CD14-positive monocyte (primary cell): Measurements from ENCODE around the gene ZNF493. TPM values are rescaled to one million over a fixed set of nuclear protein-coding genes. Genes with fewer than 3 reads are reported as not detected.

Experiments used
- DNase-seq, 3 donors: peaks; one replicate each; pipeline ENCODE4 v3.0.0-alpha.2; 2011 to 2022
- H2AFZ ChIP-seq: 2 replicates; pipeline ENCODE4 v1.6.0; 2012; ENCODE audit warnings: mild to moderate bottlenecking, low read depth, low read length, inconsistent platforms; ENCODE audit not compliant: insufficient read depth, poor library complexity, severe bottlenecking
- H3K27ac ChIP-seq, 2 donors: 1 replicate in 1 of 2; 2 replicates in 1 of 2; pipeline ENCODE4 v1.5.1; 2012 to 2013; ENCODE audit warnings: low read length in 2 of 2, control low read depth in 1 of 2, inconsistent platforms in 1 of 2, low read depth in 1 of 2, mild to moderate bottlenecking in 1 of 2
- H3K27me3 ChIP-seq, 2 donors: one replicate each; pipeline versions ENCODE4 v1.6.0 to v1.6.1; 2011 to 2013; ENCODE audit warnings: low read length in 2 of 2; ENCODE audit not compliant: control insufficient read depth in 2 of 2, insufficient read depth in 2 of 2
- H3K36me3 ChIP-seq, 2 donors: replicated peaks in 1 of 2; 1 replicate in 1 of 2; 2 replicates in 1 of 2; pipeline versions ENCODE4 v1.5.1 to v1.6.1; 2012 to 2013; ENCODE audit warnings: low read length in 2 of 2, control low read depth in 1 of 2, inconsistent platforms in 1 of 2, mild to moderate bottlenecking in 1 of 2; ENCODE audit not compliant: insufficient read depth in 2 of 2, control insufficient read depth in 1 of 2
- H3K4me1 ChIP-seq, 2 donors: 1 replicate in 1 of 2; 2 replicates in 1 of 2; pipeline versions ENCODE4 v1.5.1 to v1.6.1; 2012 to 2013; ENCODE audit warnings: low read length in 2 of 2, control low read depth in 1 of 2, inconsistent platforms in 1 of 2, mild to moderate bottlenecking in 1 of 2, moderate library complexity in 1 of 2; ENCODE audit not compliant: insufficient read depth in 2 of 2, control insufficient read depth in 1 of 2
- H3K4me2 ChIP-seq: replicated peaks from 2 replicates; pipeline ENCODE3; 2012; ENCODE audit warnings: low read length, moderate library complexity, mild to moderate bottlenecking; ENCODE audit not compliant: poor library complexity, severe bottlenecking; ENCODE audit errors: extremely low read depth
- H3K4me3 ChIP-seq, 3 experiments: fragments of 200-600 bp in 1 of 3; sonication (generic) in 1 of 3; replicated peaks in 1 of 3; 1 replicate in 2 of 3; 2 replicates in 1 of 3; pipeline ENCODE4 v1.5.1; 2011 to 2013; ENCODE audit warnings: low read length in 3 of 3, mild to moderate bottlenecking in 3 of 3, control low read depth in 2 of 3, low read depth in 2 of 3, inconsistent platforms in 1 of 3, moderate library complexity in 1 of 3
- H3K79me2 ChIP-seq: 2 replicates; pipeline ENCODE4 v1.6.0; 2012; ENCODE audit warnings: mild to moderate bottlenecking, control low read depth, inconsistent platforms, low read length, moderate library complexity; ENCODE audit not compliant: insufficient read depth
- H3K9ac ChIP-seq: 2 replicates; pipeline ENCODE4 v1.6.0; 2017; ENCODE audit warnings: low read length, mild to moderate bottlenecking; ENCODE audit not compliant: insufficient read depth, poor library complexity, severe bottlenecking
- H3K9me3 ChIP-seq, 2 donors: replicated peaks in 1 of 2; 1 replicate in 1 of 2; 2 replicates in 1 of 2; pipeline versions ENCODE4 v1.5.1 to v1.6.1; 2012 to 2013; ENCODE audit warnings: low read length in 2 of 2, control low read depth in 1 of 2; ENCODE audit not compliant: control insufficient read depth in 1 of 2, insufficient read depth in 1 of 2
- H4K20me1 ChIP-seq: 2 replicates; pipeline ENCODE4 v1.6.0; 2012; ENCODE audit warnings: mild to moderate bottlenecking, low read length, control low read depth, moderate library complexity; ENCODE audit not compliant: insufficient read depth
- H3K27ac Mint-ChIP-seq, 7 donors: one replicate each; pipeline ENCODE4 v1.8.0; 2020; ENCODE audit warnings: mild to moderate bottlenecking in 7 of 7, mixed read lengths in 7 of 7, moderate library complexity in 6 of 7, inconsistent platforms in 2 of 7
- H3K27me3 Mint-ChIP-seq, 3 donors: one replicate each; pipeline ENCODE4 v1.8.0; 2021 to 2022; ENCODE audit warnings: low read depth in 3 of 3, mild to moderate bottlenecking in 3 of 3, mixed read lengths in 3 of 3, moderate library complexity in 3 of 3, inconsistent platforms in 1 of 3
- H3K36me3 Mint-ChIP-seq, 2 donors: one replicate each; pipeline ENCODE4 v1.8.0; 2020; ENCODE audit warnings: mixed read lengths in 2 of 2, inconsistent platforms in 1 of 2, mild to moderate bottlenecking in 1 of 2
- H3K4me1 Mint-ChIP-seq: one replicate; pipeline ENCODE4 v1.8.0; 2020; ENCODE audit warnings: mild to moderate bottlenecking, mixed read lengths
- H3K4me3 Mint-ChIP-seq, 2 donors: one replicate each; pipeline ENCODE4 v1.8.0; 2020; ENCODE audit warnings: mild to moderate bottlenecking in 2 of 2, mixed read lengths in 2 of 2, moderate library complexity in 1 of 2
- H3K9me3 Mint-ChIP-seq, 7 donors: one replicate each; pipeline ENCODE4 v1.8.0; 2020 to 2022; ENCODE audit warnings: mixed read lengths in 7 of 7, mild to moderate bottlenecking in 6 of 7, moderate library complexity in 6 of 7, inconsistent platforms in 2 of 7
- WGBS: methylation state at CpG from one replicate; pipeline ENCODE4 v1.1.5; 2013; ENCODE audit warnings: missing lambda C conversion rate; ENCODE audit not compliant: insufficient coverage; 5-methylcytosine and 5-hydroxymethylcytosine counted together
- intact Hi-C, 2 donors: fragments of 100-400 bp; cut with micrococcal nuclease; formaldehyde crosslinking; loops; one replicate each; pipeline versions ENCODE4 v1.15.0 to v1.15.1; 2023
- polyA minus RNA-seq: library from RNA; depleted of rRNA, polyadenylated mRNA; stranded (reverse); fragments of >200 nt; gene quantifications from 2 replicates; pipeline ENCODE4 v1.2.3, GENCODE V29; 2012
- polyA plus RNA-seq, 3 donors: library from polyadenylated mRNA; depleted of rRNA in 1 of 3; unstranded in 2 of 3; stranded (reverse) in 1 of 3; fragments of 300-500 nt in 2 of 3; fragments of >200 nt in 1 of 3; fragmentation: Illumina TruSeq in 2 of 3; gene quantifications; 1 replicate in 2 of 3; 2 replicates in 1 of 3; pipeline ENCODE4 v1.2.3, GENCODE V29; 2012 to 2021
- total RNA-seq, 12 experiments: library from RNA in 1 of 12; stranded (reverse) in 1 of 12; fragments of 120-200 nt in 1 of 12; gene quantifications; one replicate each; pipeline ENCODE4 v1.2.4 and lab custom pipeline; 2013 to 2026; ENCODE audit warnings: mixed read lengths in 6 of 12, inconsistent platforms in 1 of 12
- TF ChIP-seq, protein P1 (sequence below): fragments of 200-600 bp; IDR thresholded peaks from one replicate; pipeline ENCODE4 v1.8.0; 2022; ENCODE audit warnings: antibody characterized with exemption, mild to moderate bottlenecking

Gene ZNF493
- total RNA-seq (2013), result 7.1 TPM
- 1 to 10 TPM; 2.1 to 3.5 (median 2.6) TPM for polyA plus RNA-seq
- 10.3 and 14.8 TPM in 2 replicates for polyA minus RNA-seq
- total RNA-seq (lab: John Stamatoyannopoulos, UW), result 3.5 to 14.8 (median 10.8) reads per million in 11 experiments

DNA sequence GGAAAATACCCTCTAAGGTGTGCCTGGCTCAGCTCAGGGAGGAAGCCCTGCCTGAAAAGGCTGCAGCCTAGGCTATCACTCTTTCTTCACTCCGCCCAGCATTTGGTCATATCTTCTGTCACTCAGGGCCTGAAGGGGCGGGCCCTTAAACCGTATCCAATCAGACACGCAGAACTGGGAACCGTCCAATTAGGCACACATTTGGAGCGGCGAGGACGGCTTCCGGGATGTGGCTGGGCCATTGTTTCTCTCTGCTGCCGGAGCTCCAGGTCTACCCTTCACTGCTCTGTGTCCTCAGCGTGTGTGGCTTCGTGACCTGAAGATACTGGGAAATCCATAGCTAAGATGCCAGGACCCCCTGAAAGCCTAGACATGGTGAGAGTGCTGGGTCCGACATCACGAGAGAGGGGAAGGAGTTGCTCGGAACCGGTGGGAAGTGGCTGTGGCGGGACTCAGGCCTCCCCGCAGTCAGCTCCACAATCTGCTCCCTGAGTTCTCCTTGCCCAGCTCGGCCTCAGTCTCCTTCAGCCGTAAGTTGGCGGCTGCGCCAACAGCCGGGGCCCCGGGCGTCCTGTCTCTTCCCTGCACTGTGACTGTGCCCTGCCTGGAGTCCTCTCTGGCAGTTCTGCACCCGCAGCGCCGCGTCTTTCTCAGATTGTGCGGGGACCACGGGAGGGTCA is at the start of gene ZNF493:
Gene ZNF493 (plus strand): TSS at position 241 of the 680 bp plus-strand sequence. CDS start 105 bp downstream, at position 346.
- Histone ChIP-seq H3K9ac (peak within 1 kb of the TSS; percentile 85), H3K36me3 (peaks cover 13 to 21% of the 10 kb centered on the region in 2 donors), H3K79me2 (peaks cover 39% of the 10 kb centered on the region), H2AFZ (peak within 1 kb of the TSS; percentile 97), H4K20me1 (no peaks in the 10 kb centered on the region), H3K4me3 (peak within 1 kb of the TSS; percentile 68 to 91 (median 83)), H3K27ac (peak within 1 kb of the TSS; percentile 79 to 94), H3K4me1 (peaks cover 9 to 14% of the 10 kb centered on the region in 2 donors), H3K9me3 (peaks cover 48 to 51% of the 10 kb centered on the region in 2 donors), H3K4me2 (peak within 1 kb of the TSS; percentile 66), H3K27me3 (no peaks in the 10 kb centered on the region)
- Mint-ChIP-seq H3K36me3 (peaks cover 22 to 32% of the 10 kb centered on the region in 2 donors), H3K4me3 (peak within 1 kb of the TSS; percentile 97 to 99), H3K27me3 (no peaks in the 10 kb centered on the region), H3K9me3 (peaks cover 20 to 71% (median 64%) of the 10 kb centered on the region in 7 donors), H3K27ac (peak within 1 kb of the TSS; percentile 89 to 96 (median 94)), H3K4me1 (peaks cover 14% of the 10 kb centered on the region)
- WGBS, result 0% methylated on average over 31 of the region's 31 CpGs
- TF ChIP-seq, protein P1, sequence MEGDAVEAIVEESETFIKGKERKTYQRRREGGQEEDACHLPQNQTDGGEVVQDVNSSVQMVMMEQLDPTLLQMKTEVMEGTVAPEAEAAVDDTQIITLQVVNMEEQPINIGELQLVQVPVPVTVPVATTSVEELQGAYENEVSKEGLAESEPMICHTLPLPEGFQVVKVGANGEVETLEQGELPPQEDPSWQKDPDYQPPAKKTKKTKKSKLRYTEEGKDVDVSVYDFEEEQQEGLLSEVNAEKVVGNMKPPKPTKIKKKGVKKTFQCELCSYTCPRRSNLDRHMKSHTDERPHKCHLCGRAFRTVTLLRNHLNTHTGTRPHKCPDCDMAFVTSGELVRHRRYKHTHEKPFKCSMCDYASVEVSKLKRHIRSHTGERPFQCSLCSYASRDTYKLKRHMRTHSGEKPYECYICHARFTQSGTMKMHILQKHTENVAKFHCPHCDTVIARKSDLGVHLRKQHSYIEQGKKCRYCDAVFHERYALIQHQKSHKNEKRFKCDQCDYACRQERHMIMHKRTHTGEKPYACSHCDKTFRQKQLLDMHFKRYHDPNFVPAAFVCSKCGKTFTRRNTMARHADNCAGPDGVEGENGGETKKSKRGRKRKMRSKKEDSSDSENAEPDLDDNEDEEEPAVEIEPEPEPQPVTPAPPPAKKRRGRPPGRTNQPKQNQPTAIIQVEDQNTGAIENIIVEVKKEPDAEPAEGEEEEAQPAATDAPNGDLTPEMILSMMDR, result no peak
- intact Hi-C loops, result no loop called here
- DNase-seq, result peak; percentile 83 to 87 (median 86)

DNA sequence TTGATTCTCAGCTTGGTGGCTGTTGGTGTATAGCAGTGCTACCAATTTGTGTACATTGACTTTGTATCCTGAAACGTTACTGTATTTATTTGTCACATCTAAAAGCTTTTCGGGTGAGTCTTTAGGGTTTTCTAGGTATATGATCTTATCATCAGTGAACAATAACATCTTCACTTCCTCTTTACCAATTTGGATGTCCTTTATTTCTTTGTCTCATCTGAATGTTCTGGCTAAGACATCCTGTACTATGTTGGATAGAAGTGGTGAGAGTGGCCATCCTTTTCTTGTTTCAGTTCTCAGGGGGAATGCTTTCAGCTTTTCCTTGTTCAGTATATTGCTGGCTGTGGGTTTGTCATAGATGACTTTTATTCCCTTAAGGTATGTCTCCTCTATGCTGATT is 44.1 kb upstream of the ZNF493 start:
- no CpG with 5 or more reads among the region's 2 CpGs for WGBS
- H3K79me2 ChIP-seq, result no peaks in the 10 kb centered on the region
- H2AFZ ChIP-seq, result no peak overlapping the region
- no peak for DNase-seq
- no peak overlapping the region for H3K27ac ChIP-seq
- intact Hi-C loops, result no loop called here
- peaks cover 27 to 38% of the 10 kb centered on the region in 2 donors for H3K9me3 ChIP-seq
- Mint-ChIP-seq H3K27me3 (peaks cover 0 to 3% (median 0%) of the 10 kb centered on the region in 3 donors), H3K4me1 (no peaks in the 10 kb centered on the region), H3K36me3 (no peaks in the 10 kb centered on the region), H3K9me3 (peaks cover 18 to 72% (median 59%) of the 10 kb centered on the region in 7 donors), H3K27ac (no peak overlapping the region), H3K4me3 (no peak overlapping the region)
- TF ChIP-seq, protein P1, result no peak
- H3K4me2 ChIP-seq, result no peak overlapping the region
- no peaks in the 10 kb centered on the region for H3K36me3 ChIP-seq
- no peaks in the 10 kb centered on the region for H3K4me1 ChIP-seq
- H3K9ac ChIP-seq, result no peak overlapping the region
- no peaks in the 10 kb centered on the region for H4K20me1 ChIP-seq
- H3K4me3 ChIP-seq, result no peak overlapping the region
- no peaks in the 10 kb centered on the region for H3K27me3 ChIP-seq
